Esophagus (tissue), 2 donors: ENCODE data around the gene HMOX1. TPM values are rescaled to one million over a fixed set of nuclear protein-coding genes. Genes with fewer than 3 reads are reported as not detected.

ENCODE experiments used
- H3K27ac ChIP-seq, 2 donors: one replicate each; pipeline ENCODE4 v1.5.1; 2013; ENCODE audit warnings: low read depth in 2 of 2, mild to moderate bottlenecking in 2 of 2, inconsistent platforms in 1 of 2, low read length in 1 of 2, moderate library complexity in 1 of 2
- H3K27me3 ChIP-seq, 2 donors: one replicate each; pipeline ENCODE4 v1.6.1; 2013; ENCODE audit warnings: low read length in 2 of 2, control low read depth in 1 of 2, mild to moderate bottlenecking in 1 of 2; ENCODE audit not compliant: insufficient read depth in 2 of 2, control insufficient read depth in 1 of 2
- H3K36me3 ChIP-seq, 2 donors: one replicate each; pipeline ENCODE4 v1.6.1; 2013; ENCODE audit warnings: low read length in 1 of 2; ENCODE audit not compliant: control insufficient read depth in 2 of 2, insufficient read depth in 2 of 2
- H3K4me1 ChIP-seq, 2 donors: one replicate each; pipeline ENCODE4 v1.6.1; 2013; ENCODE audit warnings: low read length in 1 of 2; ENCODE audit not compliant: control insufficient read depth in 2 of 2, insufficient read depth in 2 of 2
- H3K4me3 ChIP-seq, 2 donors: one replicate each; pipeline ENCODE4 v1.5.1; 2013; ENCODE audit warnings: low read length in 2 of 2, mild to moderate bottlenecking in 2 of 2, low read depth in 1 of 2, moderate library complexity in 1 of 2
- H3K9me3 ChIP-seq, 2 donors: one replicate each; pipeline ENCODE4 v1.6.1; 2013; ENCODE audit warnings: mild to moderate bottlenecking in 2 of 2, low read depth in 1 of 2, low read length in 1 of 2, moderate library complexity in 1 of 2; ENCODE audit not compliant: control insufficient read depth in 2 of 2, insufficient read depth in 1 of 2
- WGBS, 2 donors: extraction: QIAGEN DNeasy Blood & Tissue Kit; methylation state at CpG; one replicate each; pipeline ENCODE4 v1.1.7; 2013; 5-methylcytosine and 5-hydroxymethylcytosine counted together
- polyA plus RNA-seq, 2 donors: library from polyadenylated mRNA; stranded (reverse); fragments of 200-250 nt; gene quantifications; one replicate each; pipeline ENCODE4 v1.2.3, GENCODE V29; 2013
- donor health status: healthy with polysubstance abuse.
- donor health status: Bipolar disorder and iron deficiency.

Gene HMOX1
- polyA plus RNA-seq, 2 donors, result 46.6 to 74.0 TPM

GRCh38 chr22:35343664-35344550 is 37.0 kb upstream of the HMOX1 start:
- 96 to 97% methylated on average over 22 to 26 of the region's 26 CpGs for WGBS, 2 donors
- Histone ChIP-seq H3K4me1 (peaks cover 0 to 5% of the 10 kb centered on the region in 2 donors), H3K9me3 (no peaks in the 10 kb centered on the region), H3K27ac (no peak overlapping the region), H3K27me3 (no peaks in the 10 kb centered on the region), H3K36me3 (peaks cover 23 to 71% of the 10 kb centered on the region in 2 donors), H3K4me3 (no peak overlapping the region)

- Histone ChIP-seq H3K9me3 (no peaks in the 10 kb centered on the region), H3K36me3 (peaks cover 23 to 69% of the 10 kb centered on the region in 2 donors), H3K27ac (no peak overlapping the region), H3K27me3 (no peaks in the 10 kb centered on the region), H3K4me3 (no peak overlapping the region), H3K4me1 (peaks cover 0 to 9% of the 10 kb centered on the region in 2 donors)
- 88 to 90% methylated on average over 14 of the region's 14 CpGs for WGBS, 2 donors
These were observed 35.8 kb upstream of the HMOX1 start for GRCh38 chr22:35344956-35345690.

GRCh38 chr22:35345808-35346505 is 34.9 kb upstream of the HMOX1 start:
- H3K27ac ChIP-seq, result no peak overlapping the region
- H3K27me3 ChIP-seq, result no peaks in the 10 kb centered on the region
- no peak overlapping the region for H3K4me3 ChIP-seq
- H3K4me1 ChIP-seq, result peaks cover 0 to 8% of the 10 kb centered on the region in 2 donors
- H3K9me3 ChIP-seq, result no peaks in the 10 kb centered on the region
- H3K36me3 ChIP-seq, result peaks cover 18 to 63% of the 10 kb centered on the region in 2 donors
- WGBS, 2 donors, result 94 to 95% methylated on average over 11 of the region's 11 CpGs

GRCh38 chr22:35346596-35347220 is 34.2 kb upstream of the HMOX1 start:
- no peak overlapping the region for H3K4me3 ChIP-seq
- H3K27me3 ChIP-seq, result no peaks in the 10 kb centered on the region
- H3K27ac ChIP-seq, result no peak overlapping the region
- peaks cover 12 to 57% of the 10 kb centered on the region in 2 donors for H3K36me3 ChIP-seq
- no peaks in the 10 kb centered on the region for H3K9me3 ChIP-seq
- WGBS, 2 donors, result 88 to 89% methylated on average over 19 of the region's 19 CpGs
- H3K4me1 ChIP-seq, result peaks cover 0 to 9% of the 10 kb centered on the region in 2 donors

- Histone ChIP-seq H3K4me3 (no peak overlapping the region), H3K27me3 (no peaks in the 10 kb centered on the region), H3K27ac (no peak overlapping the region), H3K4me1 (peaks cover 0 to 9% of the 10 kb centered on the region in 2 donors), H3K36me3 (peaks cover 12 to 52% of the 10 kb centered on the region in 2 donors), H3K9me3 (no peaks in the 10 kb centered on the region)
- 91 to 93% methylated on average over 10 of the region's 10 CpGs for WGBS, 2 donors
These were observed 33.4 kb upstream of the HMOX1 start for GRCh38 chr22:35347462-35347861.

GRCh38 chr22:35348026-35348590 is 32.8 kb upstream of the HMOX1 start:
- H3K4me3 ChIP-seq, result no peak overlapping the region
- 91% methylated on average over 18 of the region's 18 CpGs for WGBS, 2 donors
- H3K36me3 ChIP-seq, result peaks cover 12 to 46% of the 10 kb centered on the region in 2 donors

GRCh38 chr22:35348703-35349102 is 32.2 kb upstream of the HMOX1 start:
- no peaks in the 10 kb centered on the region for H3K27me3 ChIP-seq
- 83 to 96% methylated on average over 5 of the region's 5 CpGs for WGBS, 2 donors
- H3K27ac ChIP-seq, result no peak overlapping the region
- H3K4me3 ChIP-seq, result no peak overlapping the region
- H3K36me3 ChIP-seq, result peaks cover 12 to 40% of the 10 kb centered on the region in 2 donors
- no peaks in the 10 kb centered on the region for H3K9me3 ChIP-seq
- H3K4me1 ChIP-seq, result peaks cover 5 to 9% of the 10 kb centered on the region in 2 donors

More at GRCh38 chr22:35348026-35348590, 32.8 kb upstream of the HMOX1 start:
- Histone ChIP-seq H3K9me3 (no peaks in the 10 kb centered on the region), H3K27ac (no peak overlapping the region), H3K4me1 (peaks cover 5 to 9% of the 10 kb centered on the region in 2 donors), H3K27me3 (no peaks in the 10 kb centered on the region)

GRCh38 chr22:35349368-35349703 is 31.6 kb upstream of the HMOX1 start:
- Histone ChIP-seq H3K36me3 (peaks cover 12 to 34% of the 10 kb centered on the region in 2 donors), H3K27ac (no peak overlapping the region), H3K9me3 (no peaks in the 10 kb centered on the region), H3K4me3 (no peak overlapping the region), H3K27me3 (no peaks in the 10 kb centered on the region), H3K4me1 (peaks cover 5 to 9% of the 10 kb centered on the region in 2 donors)
- 48 to 65% methylated on average over 9 of the region's 9 CpGs for WGBS, 2 donors
